HG02884 (cell line): ENCODE measurements around the gene SLC38A9.
"Not testable (repeated sequence)": the region's sequence is repeated elsewhere in the genome, so short reads cannot be mapped to it uniquely, and the experiment has no call there.

ENCODE experiments used
- ATAC-seq: cut with Tn5 transposase; IDR thresholded peaks from one replicate; pipeline ENCODE4 v1.9.1; 2021; ENCODE audit warnings: mild to moderate bottlenecking, moderate library complexity; ENCODE audit not compliant: unreplicated experiment

SLC38A9 gene

DNA sequence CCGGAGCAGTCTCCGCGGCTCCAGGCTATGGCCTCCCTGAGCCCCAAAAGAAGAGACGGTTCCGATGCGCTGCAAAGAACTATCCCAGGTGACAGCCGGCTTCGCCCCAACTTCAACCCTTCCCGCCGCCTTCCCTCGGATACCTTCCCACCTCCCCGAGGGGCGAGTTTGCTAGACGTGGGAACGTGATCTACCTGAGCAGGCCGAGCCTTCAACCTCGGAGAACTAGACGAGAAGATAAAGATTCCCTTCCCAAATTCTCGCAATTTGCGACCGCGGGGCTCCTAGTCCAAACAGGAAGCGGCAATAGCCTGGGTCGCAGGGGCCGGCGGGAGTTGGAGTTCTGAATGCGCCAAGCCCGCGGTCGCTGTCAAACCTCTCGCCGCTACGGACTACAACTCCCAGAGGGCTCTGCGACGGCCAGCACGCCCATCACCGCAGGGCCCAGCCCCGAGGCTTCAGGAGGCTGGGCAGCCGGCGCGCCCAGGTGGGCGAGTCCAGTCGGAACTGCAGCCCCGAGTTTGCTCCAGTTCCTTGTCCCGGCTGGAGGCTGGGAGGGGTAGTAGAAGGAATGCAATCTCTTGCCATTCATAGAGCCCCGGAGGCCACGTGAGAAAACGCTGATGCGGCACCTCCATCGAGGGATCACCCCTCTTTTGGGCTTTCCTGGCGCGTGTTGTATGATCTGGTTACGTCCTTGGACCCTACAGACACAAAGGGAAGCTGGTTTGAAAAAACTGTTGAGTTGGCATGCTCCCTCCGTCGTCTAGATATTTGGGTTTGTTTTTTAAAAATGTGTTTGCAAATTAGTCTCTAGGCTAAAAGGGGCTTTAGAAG is at the start of gene SLC38A9:
Gene SLC38A9 (minus strand): TSS at position 302 of the 837 bp plus-strand sequence. CDS start 14,366 bp downstream, outside the sequence.
- peak; percentile 99 for ATAC-seq

GRCh38 chr5:55761721-55762120 is 49.6 kb upstream of the SLC38A9 start:
- not testable (repeated sequence) for ATAC-seq

DNA sequence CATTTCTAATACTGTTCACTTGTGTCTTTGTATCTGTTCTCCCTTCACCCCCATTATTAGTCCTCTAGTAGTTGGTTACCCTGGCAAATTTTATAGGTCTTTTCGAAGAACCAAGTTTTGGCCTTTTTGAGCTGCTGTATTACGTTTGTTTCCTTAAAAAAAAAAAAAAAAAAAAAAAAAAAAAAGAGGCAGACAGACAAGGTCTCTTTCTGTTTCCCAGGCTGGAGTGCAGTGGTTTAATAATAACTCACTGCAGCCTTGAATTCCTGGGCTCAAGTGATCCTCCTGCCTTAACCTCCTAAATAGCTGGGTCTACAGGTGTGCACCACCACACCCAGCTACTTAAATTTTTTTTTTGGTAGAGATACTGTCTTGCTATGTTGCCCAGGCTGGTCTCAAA is 46.6 kb upstream of the SLC38A9 start:
- no peak for ATAC-seq

- no peak for ATAC-seq
These were observed 46.1 kb upstream of the SLC38A9 start for GRCh38 chr5:55758231-55758630.

GRCh38 chr5:55750499-55750898 is 38.4 kb upstream of the SLC38A9 start:
- no peak for ATAC-seq

DNA sequence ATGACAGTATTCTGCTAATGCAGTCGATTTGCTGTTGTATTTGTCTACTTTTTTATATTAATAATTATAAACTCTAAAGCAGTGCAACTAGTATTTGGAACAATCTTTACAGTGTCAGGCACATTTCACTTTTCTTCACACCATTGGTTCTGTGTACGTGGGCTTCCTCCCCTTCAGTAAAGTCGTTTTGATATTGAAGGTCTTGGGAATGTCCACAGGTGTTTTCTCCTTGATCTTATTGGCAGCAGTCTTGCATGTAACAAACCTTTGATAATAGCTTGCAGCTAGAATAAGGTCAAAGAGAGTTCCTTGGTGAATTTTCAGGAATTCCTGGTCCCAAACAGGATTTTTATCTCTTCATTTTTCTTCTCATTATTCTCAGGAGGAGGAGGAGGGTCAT is 37.9 kb upstream of the SLC38A9 start:
- ATAC-seq = no peak

DNA sequence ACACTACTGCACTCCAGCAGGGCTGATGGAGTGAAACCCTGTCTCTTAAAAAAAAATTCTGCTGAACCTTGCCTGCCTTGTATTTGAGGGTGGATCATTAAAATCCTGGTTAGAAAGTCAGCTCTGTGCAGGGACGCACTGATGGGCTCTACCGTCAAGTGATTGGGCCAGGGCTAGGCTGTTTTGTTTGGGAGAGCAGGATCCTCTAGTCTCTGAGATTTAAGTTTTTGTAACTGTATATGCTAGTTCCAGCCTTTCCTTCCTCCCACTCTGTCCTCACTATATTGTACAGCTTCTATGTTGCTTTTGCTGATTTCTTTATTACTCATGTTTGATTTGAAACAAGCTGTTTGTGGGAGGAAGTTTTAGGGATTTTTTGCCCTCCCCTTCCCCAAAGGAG is 37.3 kb upstream of the SLC38A9 start:
- no peak for ATAC-seq

- ATAC-seq = no peak
These were observed 35.7 kb upstream of the SLC38A9 start for GRCh38 chr5:55747778-55748318.

GRCh38 chr5:55742778-55743177 is 30.7 kb upstream of the SLC38A9 start:
- ATAC-seq = no peak

DNA sequence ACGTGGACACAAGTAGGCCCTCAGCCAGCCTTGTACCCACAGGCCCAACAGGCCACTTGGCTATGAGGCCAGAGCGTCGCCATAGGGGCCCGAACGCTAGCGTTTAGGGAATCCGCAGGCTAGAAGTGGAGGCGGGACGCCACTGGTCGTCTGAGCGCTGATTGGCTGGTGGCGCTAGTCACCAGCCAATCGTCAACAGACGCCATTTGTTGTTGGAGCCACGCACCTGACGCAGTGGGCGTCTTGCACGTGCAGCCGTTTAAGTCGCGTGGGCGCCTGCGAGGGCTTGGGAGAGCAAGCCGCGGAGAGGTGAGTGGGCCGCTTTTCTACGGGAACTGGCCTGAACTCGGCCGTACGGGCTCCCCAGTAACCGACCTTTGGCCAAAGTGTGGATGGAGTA is 25.7 kb upstream of the SLC38A9 start, which contains the start of gene DDX4:
Gene DDX4 (plus strand): TSS at position 269 of the 400 bp plus-strand sequence. CDS start 903 bp downstream, outside the sequence.
- no peak for ATAC-seq

DNA sequence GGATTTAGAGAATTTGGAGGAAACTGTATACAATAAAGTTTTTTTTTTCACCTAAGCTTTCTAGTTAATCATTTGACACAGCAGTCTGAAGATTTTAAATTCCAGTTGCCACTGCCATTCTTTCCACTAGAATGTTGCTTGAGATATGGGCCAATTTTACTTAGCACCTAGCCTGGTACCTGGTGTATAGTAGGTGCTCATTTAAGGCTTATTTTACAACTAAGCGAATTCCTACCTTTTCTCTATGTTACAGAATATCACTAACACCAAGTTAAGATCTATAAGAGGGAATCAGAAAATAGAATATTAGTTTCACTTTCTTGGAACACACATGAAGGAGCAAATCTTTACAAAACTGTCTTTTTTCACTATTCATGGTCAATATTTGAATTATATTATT is 22.5 kb upstream of the SLC38A9 start:
- ATAC-seq = no peak

GRCh38 chr5:55732585-55732984 is 20.5 kb upstream of the SLC38A9 start:
- ATAC-seq = no peak

- ATAC-seq = no peak
These were observed 19.7 kb upstream of the SLC38A9 start for GRCh38 chr5:55731848-55732247.

DNA sequence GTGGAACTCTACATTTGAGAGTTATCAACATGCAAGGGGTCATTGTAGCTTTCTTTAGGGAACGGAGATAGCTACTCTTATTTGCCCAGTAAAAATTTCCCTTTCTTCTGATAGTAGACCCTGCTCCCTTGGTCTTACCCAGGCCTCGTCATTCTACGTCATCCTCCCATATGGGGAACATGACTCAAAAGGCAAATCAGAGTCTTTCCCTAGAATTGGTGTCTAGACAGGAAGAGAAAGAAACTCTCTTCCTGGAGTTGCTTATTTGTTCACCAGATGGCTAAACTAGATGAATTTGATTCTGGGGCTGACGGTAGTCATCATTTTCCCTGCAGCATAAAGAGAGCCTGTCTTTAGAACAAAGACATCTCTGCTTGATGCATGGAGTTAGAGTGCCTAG is 12.2 kb upstream of the SLC38A9 start:
- ATAC-seq = no peak

DNA sequence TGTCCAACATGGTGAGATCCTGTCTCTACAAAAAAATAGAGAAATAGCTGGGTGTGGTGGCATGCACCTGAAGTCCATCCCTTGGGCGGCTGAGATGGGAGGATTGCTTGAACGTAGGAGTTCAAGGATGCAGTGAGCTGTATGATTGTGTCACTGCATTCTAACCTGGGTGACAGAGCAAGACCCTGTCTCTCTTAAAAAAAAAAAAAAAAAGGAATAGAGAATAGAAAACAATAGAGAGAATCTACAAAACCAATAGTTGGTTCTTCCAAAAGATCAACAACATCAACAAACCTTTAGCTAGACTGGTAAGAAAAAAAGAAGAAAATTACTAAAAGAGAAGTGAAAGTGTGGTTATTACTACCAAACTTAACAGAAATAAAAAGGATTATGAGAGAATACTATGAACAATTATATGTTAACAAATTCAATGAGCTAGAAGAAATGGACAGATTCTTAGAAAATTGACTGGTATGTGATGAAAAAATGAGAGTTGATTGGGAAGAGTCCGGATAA is 8.1 kb upstream of the SLC38A9 start:
- ATAC-seq = no peak

- not testable (repeated sequence) for ATAC-seq
These were observed 6.9 kb upstream of the SLC38A9 start for GRCh38 chr5:55719026-55719425.

DNA sequence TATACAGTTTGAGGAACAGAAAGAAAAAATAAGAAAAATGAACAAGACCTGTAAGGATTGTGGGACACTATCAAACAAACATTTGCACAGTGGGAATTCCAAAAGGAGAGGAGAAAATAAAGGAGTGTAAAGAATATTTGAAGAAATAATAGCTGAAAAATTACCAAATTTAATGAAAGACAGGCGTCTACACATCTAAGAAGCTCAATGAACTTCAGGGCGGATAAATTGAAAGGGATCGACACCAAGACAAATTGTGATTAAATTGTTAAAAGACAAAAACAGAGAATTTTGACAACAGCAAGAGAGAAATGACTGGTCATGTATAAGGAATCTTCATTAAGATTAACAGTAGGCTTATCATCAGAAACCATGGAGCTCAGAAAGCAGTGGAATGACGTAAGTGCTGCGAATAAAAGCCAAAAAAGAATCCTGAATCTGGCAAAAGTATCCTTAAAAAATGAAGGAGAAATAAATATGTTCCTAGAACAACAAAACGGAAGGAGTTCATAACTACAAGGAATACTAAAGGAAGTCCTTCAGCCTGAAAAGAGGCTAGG is 3.5 kb upstream of the SLC38A9 start:
- no peak for ATAC-seq

DNA sequence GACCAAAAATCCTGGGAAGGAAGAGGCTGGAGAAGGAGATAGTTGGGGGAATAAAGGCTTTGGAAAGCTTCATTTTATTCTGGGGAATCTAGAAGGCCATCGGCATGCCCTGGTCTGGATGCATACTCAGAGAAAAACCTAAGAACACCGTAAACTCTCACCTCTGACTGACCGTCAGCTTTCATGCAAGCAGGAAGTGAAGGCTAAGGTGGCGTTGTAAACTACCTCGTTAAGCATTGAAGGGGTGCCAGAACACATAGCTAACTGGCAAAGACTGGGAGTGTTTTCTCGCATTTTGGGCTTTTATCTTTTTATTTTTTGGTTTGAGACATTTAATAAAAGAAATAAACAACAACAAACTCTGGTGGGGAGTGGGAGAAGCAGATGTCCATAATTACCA is 2.6 kb upstream of the SLC38A9 start:
- ATAC-seq = no peak

DNA sequence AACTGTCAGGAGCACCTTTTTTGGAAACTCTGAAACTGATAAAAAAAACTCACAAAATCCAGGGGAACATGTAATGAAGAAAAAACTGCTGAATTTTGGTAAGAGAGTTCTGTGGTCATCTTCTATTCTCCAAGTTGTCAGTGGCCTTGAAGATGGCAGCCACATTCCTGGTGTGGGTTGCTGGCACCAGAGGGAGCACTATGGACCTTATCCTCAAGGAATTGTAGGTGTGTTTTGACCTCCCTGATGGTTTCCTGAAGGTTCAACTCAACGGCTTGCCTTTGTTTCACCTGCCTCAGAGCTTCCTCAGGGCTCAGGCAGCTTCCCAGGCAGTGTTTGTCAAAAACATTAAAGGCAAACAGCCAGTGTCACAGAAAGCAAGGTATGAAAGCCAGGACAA is 2.2 kb upstream of the SLC38A9 start:
- ATAC-seq = no peak

- no peak for ATAC-seq
These were observed 1.7 kb upstream of the SLC38A9 start for GRCh38 chr5:55713871-55714270.

- ATAC-seq = peak; percentile 1
These were observed 559 bp downstream of the SLC38A9 start for GRCh38 chr5:55711507-55712022.

GRCh38 chr5:55708732-55709131 is 3.4 kb downstream of the SLC38A9 start:
- ATAC-seq = no peak
